GM18861 (cell line): ENCODE data around the gene ITPKB.
A peak's percentile ranks its signal among the peaks of the same experiment; 100 is the strongest.

ENCODE experiments used
- ATAC-seq: cut with Tn5 transposase; IDR thresholded peaks from one replicate; pipeline ENCODE4 v1.9.1; 2021; ENCODE audit not compliant: unreplicated experiment

ITPKB gene

GRCh38 chr1:226687426-226687825, 51.7 kb downstream of the ITPKB start:
- no peak for ATAC-seq

GRCh38 chr1:226686440-226687425, 52.3 kb downstream of the ITPKB start:
- ATAC-seq = no peak

DNA sequence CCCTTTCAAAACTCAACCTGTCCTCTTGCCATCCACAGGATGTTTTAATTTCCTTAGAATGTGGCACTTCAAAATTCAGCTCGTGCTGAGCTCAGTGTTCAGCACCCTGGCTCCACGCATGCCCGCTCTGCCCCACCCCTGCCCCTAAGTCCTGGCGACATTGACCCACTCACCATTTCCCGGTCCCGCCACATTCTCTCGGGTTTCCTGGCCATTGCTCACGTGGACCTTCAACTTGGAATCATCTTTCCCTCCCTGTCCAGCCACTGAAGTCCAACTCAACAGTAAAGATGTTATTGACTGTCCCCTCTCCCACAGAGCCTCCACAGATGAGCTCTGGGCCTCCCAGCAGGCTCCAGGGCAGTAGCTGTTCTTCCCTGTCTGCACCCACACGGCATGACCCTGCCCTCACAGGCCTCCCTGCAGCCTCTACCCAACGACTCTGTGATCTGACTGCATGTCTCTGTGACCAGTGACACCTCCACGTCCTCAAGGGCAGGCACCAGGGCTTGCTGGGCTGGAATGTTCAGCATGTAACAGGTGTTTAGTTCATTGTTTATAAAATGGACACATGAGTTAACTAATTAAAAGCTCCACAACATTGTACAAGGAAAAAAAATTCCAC, 53.8 kb downstream of the ITPKB start:
- no peak for ATAC-seq

- no peak for ATAC-seq
Measured at GRCh38 chr1:226684026-226684425, 55.1 kb downstream of the ITPKB start.

DNA sequence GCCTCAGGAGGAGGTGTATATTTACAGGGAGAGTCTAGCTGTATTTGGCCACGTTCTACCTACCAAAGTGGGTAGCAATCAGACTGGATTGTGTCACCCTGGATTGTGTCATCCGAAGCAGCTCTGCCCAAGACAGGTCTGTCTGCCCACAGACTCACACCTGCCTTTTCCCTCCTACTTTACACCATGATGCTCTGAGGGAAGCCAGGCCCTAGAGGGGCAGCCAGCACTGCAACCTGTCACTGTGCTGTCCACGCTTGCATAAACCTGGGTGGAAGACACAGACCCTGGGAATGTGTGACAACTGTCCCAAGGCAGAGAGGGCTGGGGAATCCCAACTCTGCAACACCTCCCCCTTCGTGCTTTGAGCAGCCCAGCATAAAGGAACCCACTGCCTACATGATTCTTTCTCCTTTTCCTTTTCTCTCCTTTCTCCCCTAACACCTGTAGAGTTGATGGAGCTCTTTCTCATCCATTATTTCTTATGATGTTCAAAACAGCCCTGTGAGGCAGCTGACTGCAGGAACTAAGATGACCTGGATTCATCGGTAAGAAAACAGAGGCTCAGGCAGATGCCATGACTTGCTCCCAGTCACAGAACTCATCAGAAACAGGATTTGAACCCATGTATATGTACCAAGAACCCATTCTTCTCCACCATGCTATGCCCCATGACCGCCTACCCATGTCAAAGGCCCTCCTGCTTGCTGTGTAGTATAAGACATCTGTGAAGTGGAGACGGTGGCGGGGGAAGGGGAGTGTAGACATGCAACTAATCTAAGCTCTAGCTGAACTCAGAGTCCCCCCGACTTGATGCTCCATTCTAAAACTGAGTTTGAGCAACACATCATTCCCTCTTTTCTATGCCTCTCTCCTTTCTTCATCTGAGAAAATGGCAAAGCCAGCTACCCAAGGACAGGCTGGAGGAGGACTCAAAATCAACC, 55.9 kb downstream of the ITPKB start:
- ATAC-seq = no peak

- no peak for ATAC-seq
Measured at GRCh38 chr1:226681652-226682493, 57.2 kb downstream of the ITPKB start.

- ATAC-seq = no peak
Measured at GRCh38 chr1:226680653-226681052, 58.4 kb downstream of the ITPKB start.

GRCh38 chr1:226679853-226680516, 59.1 kb downstream of the ITPKB start:
- peak; percentile 16 for ATAC-seq

GRCh38 chr1:226679262-226679661, 59.8 kb downstream of the ITPKB start:
- ATAC-seq = no peak

DNA sequence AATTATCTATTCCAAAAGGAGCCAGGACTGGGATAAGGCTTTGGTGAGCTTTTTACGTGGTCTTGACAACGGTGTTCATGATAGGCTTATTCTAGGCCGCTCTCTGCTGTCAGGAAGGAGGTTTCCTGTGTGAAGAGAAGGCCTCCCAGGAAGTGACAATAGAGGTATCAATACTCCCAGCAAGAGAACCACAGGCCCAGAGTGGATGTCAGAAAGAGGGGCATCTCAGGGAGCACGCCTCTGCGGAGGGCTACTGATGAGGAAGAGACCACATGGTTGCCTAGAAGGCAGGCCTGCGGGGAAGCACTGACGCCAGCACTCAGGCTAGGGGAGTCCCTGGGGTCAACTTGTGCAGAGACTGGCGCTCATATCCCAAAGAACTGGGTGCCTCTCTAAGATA, 60.4 kb downstream of the ITPKB start:
- ATAC-seq = no peak

DNA sequence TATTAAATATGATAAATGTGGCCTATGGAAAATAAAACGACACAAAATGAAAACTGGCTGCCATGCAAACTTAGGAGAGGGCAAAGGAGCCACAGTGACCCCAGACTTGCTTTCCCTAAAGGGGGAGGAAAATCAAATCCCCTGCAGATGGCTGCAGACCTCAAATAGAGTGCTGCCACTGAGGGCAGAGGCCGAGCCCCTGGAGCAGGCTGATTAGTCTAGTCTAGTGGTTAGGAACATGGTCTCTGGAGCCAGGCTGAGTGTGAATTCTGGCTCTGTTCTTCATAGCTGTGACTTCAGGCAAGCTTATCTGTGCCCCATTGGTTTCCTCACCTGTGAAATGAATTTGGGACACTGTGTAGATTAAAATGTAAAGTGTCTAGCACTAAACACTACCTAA, 60.8 kb downstream of the ITPKB start:
- no peak for ATAC-seq

DNA sequence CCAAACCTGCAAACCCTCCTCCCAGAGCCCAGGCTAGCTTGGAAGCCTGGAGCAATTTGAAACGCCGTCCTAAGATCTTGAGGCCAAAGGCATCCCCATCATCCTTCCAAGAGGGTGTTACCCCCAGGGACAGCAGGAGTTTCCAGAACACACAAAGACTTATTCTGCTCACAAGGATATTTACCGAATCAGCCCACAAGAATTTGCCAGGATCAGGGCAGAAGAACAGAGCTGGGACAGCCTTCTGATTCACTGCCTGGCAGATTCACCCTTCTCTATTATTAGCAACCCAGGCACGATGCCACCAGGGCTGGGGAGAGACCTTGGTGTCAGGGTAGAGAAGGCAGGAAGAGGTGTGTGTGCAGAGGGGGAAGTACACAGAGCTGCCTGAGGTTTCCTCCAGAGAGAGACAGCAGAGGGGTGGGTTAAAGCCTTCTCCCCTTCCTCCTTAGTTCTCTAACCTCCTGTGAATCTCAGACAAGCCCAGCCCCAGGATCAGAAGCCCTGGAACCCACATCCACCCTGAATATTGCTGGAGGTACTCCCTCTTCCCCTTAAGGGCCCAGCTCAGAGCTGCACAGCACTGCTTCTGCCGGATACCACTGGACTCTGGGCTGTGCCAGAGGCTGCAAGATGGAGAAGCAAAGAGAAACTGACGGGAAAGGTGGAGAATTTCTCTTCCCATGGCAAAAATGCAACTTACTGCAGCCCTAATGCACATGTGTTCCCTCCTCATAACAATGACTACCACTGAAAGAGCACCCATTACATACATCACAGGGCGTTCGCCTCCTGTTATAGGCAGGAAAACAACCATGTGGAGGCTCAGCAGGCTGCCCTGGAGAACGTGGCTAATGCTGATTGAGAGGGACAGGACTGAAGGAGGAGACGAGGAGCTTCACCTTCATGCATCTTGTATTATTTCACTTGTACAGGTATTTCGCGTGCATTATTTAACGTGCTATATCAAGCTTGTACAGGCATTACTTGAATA, 61.8 kb downstream of the ITPKB start:
- peak; percentile 28 for ATAC-seq

DNA sequence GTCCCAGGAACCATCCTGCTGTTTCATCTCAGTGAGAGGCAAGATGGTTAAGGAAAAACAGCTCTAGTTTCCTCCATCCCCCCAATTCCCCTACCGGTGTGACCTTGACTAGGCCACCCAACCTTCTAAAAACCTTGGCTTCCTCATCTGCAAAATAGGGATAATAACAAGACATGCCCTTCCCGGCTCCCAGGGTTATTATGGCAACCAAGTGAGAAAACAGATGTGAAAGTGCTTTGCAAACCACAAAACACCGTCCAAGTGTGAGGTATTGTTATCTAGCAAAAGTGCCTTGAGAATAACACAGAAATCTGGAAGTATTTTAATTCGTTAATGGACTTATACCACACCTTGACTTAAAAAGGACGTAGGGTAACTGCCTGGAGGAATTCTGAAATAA, 62.7 kb downstream of the ITPKB start:
- no peak for ATAC-seq

DNA sequence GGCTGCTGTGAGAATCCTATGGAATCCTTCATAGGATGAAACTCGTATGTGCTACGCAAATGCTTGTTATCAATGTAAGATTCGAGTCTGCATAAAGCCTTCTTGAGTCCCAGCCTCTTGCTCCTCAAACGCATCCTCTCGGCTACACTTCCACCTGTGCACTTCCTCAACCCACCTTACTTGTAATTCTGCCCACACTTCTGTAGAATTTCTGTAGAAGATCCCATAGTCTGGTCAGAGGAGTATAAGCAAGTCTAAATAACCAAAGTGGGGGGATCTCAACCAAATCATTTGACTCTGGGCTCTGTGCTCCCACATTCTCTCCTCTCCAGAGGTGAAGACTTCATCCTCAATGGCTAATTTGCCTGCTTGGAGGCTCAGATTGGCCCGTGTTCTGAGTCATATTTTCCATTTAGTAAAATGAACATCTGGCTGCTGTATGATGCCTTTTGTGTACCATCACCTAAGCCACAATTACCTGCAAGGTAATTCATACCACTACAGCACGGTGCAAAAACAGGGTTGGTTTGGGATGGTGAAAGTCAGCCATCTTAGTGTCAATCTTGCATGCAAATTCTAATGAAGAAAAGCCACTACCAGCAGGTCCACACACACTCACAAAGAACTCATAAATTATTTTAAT, 63.2 kb downstream of the ITPKB start:
- no peak for ATAC-seq

GRCh38 chr1:226674892-226675714, 64.0 kb downstream of the ITPKB start:
- ATAC-seq = peak; percentile 72

DNA sequence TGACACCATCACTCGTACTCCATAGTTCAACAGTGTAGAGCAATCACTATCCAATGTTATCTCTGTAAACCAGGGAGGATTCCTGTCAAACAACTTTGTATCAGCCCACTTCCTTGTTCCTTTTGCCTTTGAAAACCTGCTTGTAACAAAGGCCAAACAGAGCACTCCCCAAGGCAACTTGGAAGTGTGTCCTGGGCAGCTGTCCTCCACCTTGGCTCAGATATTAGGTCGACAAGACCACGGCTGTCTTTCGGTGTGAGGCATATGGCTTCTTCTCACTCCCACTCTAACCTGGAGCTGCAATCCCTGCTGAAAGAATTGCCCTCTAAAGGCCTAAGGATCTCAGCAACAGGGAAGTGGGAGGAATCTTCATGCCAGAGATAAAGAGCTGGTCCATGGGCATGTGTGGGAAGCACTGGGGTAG, 66.7 kb downstream of the ITPKB start:
- ATAC-seq = no peak

- no peak for ATAC-seq
Measured at GRCh38 chr1:226671277-226671676, 67.8 kb downstream of the ITPKB start.
